ENCODE data around the gene GALNT18. TPM values are rescaled to one million over a fixed set of nuclear protein-coding genes. Genes with fewer than 3 reads are reported as not detected.

Gene GALNT18
- total RNA-seq, 1 donor from 2014 or later = 76.9 TPM

GRCh38 chr11:11422411-11423128, 199.2 kb downstream of the GALNT18 start:
- Mint-ChIP-seq H3K27ac (ENCODE audit: unreplicated experiment) (no peak overlapping the region), H3K9me3 (ENCODE audit: unreplicated experiment) (peaks cover 15% of the 10 kb centered on the region), H3K36me3 (ENCODE audit: unreplicated experiment) (no peaks in the 10 kb centered on the region), H3K4me1 (ENCODE audit: low read depth, unreplicated experiment) (peaks cover 62% of the 10 kb centered on the region), H3K27me3 (ENCODE audit: unreplicated experiment) (peaks cover 21% of the 10 kb centered on the region), H3K4me3 (ENCODE audit: unreplicated experiment) (no peak overlapping the region)
- DNase-seq = no peak
- no peak for TF ChIP-seq CTCF (IDR thresholded peaks at IDR 0.05; ENCODE audit: partially characterized antibody, unreplicated experiment)

- Mint-ChIP-seq H3K36me3 (ENCODE audit: unreplicated experiment) (no peaks in the 10 kb centered on the region), H3K4me3 (ENCODE audit: unreplicated experiment) (no peak overlapping the region), H3K27me3 (ENCODE audit: unreplicated experiment) (peaks cover 19% of the 10 kb centered on the region), H3K9me3 (ENCODE audit: unreplicated experiment) (peaks cover 17% of the 10 kb centered on the region), H3K4me1 (ENCODE audit: low read depth, unreplicated experiment) (peaks cover 60% of the 10 kb centered on the region), H3K27ac (ENCODE audit: unreplicated experiment) (peak overlapping the region; percentile 81)
- no peak for TF ChIP-seq CTCF (IDR thresholded peaks at IDR 0.05; ENCODE audit: partially characterized antibody, unreplicated experiment)
- no peak for DNase-seq
Observed at GRCh38 chr11:11421509-11421908, 200.3 kb downstream of the GALNT18 start.

GRCh38 chr11:11420899-11421285, 200.9 kb downstream of the GALNT18 start:
- TF ChIP-seq CTCF (IDR thresholded peaks at IDR 0.05; ENCODE audit: partially characterized antibody, unreplicated experiment) = no peak
- DNase-seq = no peak
- Mint-ChIP-seq H3K4me3 (ENCODE audit: unreplicated experiment) (peak overlapping the region; percentile 57), H3K4me1 (ENCODE audit: low read depth, unreplicated experiment) (peaks cover 60% of the 10 kb centered on the region), H3K27me3 (ENCODE audit: unreplicated experiment) (peaks cover 19% of the 10 kb centered on the region), H3K27ac (ENCODE audit: unreplicated experiment) (peak overlapping the region; percentile 81), H3K9me3 (ENCODE audit: unreplicated experiment) (peaks cover 17% of the 10 kb centered on the region), H3K36me3 (ENCODE audit: unreplicated experiment) (no peaks in the 10 kb centered on the region)

GRCh38 chr11:11420191-11420898, 201.5 kb downstream of the GALNT18 start:
- peak overlapping the region; percentile 57 for H3K4me3 Mint-ChIP-seq (ENCODE audit: unreplicated experiment)
- peaks cover 21% of the 10 kb centered on the region for H3K9me3 Mint-ChIP-seq (ENCODE audit: unreplicated experiment)
- H3K4me1 Mint-ChIP-seq (ENCODE audit: low read depth, unreplicated experiment) = peaks cover 60% of the 10 kb centered on the region
- DNase-seq = peak; percentile 44
- H3K27ac Mint-ChIP-seq (ENCODE audit: unreplicated experiment) = peak overlapping the region; percentile 81
- no peaks in the 10 kb centered on the region for H3K36me3 Mint-ChIP-seq (ENCODE audit: unreplicated experiment)
- no peak for TF ChIP-seq CTCF (IDR thresholded peaks at IDR 0.05; ENCODE audit: partially characterized antibody, unreplicated experiment)
- H3K27me3 Mint-ChIP-seq (ENCODE audit: unreplicated experiment) = peaks cover 21% of the 10 kb centered on the region

- DNase-seq = peak; percentile 41
- Mint-ChIP-seq H3K36me3 (ENCODE audit: unreplicated experiment) (no peaks in the 10 kb centered on the region), H3K27me3 (ENCODE audit: unreplicated experiment) (peaks cover 21% of the 10 kb centered on the region), H3K27ac (ENCODE audit: unreplicated experiment) (peak overlapping the region; percentile 81), H3K4me3 (ENCODE audit: unreplicated experiment) (peak overlapping the region; percentile 52), H3K4me1 (ENCODE audit: low read depth, unreplicated experiment) (peaks cover 62% of the 10 kb centered on the region), H3K9me3 (ENCODE audit: unreplicated experiment) (peaks cover 19% of the 10 kb centered on the region)
- no peak for TF ChIP-seq CTCF (IDR thresholded peaks at IDR 0.05; ENCODE audit: partially characterized antibody, unreplicated experiment)
Observed at GRCh38 chr11:11419747-11420146, 202.1 kb downstream of the GALNT18 start.
